G401.6 (cell line): ENCODE results near the gene S100B.
"Not testable (repeated sequence)": the region's sequence is repeated elsewhere in the genome, so short reads cannot be mapped to it uniquely, and the experiment has no call there.

Experiments
- FAIRE-seq: peaks from 2 replicates; lab custom pipeline; 2012; peaks lifted over from hg19 to GRCh38; lab: Jason Lieb, UNC

The S100B gene

GRCh38 chr21:46600978-46601377 lies 3.9 kb downstream of the S100B start:
- no peak for FAIRE-seq

DNA sequence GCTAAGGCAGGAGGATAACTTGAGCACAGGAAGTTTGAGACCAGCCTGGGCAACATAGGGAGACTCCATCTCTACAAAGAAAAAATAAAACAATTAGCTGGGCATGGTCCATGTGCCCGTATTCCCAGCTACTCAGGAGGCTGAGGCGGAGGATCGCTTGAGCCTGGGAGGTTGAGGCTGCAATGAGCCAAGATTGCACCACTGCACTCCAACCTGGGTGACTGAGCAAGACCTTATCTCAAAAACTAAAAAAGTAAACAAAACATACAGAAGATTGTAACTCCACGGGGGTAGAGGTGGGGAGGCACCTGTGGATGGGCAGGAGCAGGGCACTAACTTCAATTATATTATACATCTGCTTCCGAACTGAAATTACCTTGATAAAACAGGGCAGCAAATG lies 4.6 kb downstream of the S100B start:
- FAIRE-seq: no peak

DNA sequence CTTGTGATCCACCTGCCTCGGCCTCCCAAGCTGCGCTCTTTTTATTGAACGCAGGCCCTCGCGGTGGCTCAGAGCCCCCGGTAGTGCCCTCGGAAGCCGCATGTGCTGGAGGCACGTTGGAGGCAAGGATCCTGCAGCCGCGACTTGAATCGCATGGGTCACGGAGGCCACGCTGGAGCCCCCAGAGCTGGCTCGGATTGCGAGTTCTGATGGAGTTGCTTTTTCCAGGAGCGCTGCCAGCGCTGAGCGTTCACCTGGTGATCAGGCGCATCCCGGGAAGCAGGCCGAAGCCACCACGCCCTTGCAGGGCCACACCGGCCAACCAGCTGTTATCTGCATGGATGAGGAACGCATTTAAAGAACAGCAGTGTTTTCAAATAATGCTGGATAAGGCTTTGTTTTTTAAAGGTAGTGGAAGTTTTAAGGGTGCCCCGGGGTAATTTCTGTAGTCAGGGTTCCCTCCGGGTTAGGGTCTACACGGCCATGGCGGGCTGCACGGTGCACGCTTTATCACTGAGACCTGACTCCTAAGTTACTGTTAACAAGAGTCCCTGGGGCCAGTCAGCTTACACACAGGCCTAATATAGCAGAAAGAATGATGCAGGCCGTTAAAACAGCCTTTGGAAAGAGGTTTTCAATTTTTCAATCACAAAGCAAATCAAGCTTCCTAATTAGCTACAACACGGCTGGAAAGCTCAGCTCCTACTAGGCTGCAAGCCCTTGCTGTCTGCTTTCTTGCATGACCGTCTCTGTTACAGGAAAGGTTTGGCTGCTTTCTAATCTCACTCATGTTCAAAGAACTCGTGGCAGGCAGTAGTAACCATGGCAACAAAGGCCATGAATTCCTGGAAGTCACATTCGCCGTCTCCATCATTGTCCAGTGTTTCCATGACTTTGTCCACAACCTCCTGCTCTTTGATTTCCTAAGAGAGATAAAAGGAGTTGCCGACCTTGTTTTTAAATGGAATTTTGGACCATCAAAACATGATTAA lies 6.0 kb downstream of the S100B start:
- no peak for FAIRE-seq

- FAIRE-seq: no peak
Observed at GRCh38 chr21:46597896-46598343, 7.0 kb downstream of the S100B start.

DNA sequence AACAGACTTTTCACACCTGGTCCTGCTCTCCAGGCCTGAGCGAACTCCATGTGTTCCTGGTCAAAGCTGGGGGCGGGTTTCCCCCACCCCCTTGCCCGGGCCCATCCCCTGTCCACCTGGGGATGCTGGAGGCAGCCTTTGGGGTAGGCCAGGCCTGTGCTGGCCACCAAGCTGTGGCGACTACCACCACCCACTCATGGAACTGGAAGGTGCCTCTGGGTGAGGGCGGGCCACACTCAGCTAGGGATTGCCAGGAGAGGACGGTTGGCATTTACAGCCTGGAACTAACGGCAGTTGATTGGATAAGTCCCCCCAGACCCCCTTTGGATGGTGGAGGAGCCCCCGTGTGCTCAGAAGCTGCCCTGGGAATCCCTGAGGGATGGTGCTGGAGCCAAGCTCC lies 7.9 kb downstream of the S100B start:
- no peak for FAIRE-seq

DNA sequence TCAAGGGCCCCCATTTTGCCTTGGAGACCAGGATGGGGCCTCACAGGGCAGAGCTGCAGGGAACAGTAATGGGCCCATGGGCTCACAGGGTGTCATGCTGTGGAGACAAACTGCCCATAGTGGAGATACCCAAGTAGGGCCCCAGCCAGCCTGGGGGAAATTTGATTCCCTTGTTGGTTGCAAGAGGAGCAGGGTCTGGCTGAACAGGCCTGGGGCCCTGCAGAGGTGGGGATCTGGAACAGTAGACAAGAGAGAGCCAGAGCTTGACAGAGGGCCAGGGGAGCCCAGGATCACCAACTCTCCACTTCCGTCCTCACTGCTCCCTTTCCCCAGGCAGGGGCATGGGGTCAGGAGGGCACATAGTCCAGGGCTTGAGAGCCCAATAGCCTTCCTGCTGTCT lies 8.7 kb downstream of the S100B start:
- FAIRE-seq: no peak

- FAIRE-seq: no peak
Observed at GRCh38 chr21:46594276-46594675, 10.6 kb downstream of the S100B start.

DNA sequence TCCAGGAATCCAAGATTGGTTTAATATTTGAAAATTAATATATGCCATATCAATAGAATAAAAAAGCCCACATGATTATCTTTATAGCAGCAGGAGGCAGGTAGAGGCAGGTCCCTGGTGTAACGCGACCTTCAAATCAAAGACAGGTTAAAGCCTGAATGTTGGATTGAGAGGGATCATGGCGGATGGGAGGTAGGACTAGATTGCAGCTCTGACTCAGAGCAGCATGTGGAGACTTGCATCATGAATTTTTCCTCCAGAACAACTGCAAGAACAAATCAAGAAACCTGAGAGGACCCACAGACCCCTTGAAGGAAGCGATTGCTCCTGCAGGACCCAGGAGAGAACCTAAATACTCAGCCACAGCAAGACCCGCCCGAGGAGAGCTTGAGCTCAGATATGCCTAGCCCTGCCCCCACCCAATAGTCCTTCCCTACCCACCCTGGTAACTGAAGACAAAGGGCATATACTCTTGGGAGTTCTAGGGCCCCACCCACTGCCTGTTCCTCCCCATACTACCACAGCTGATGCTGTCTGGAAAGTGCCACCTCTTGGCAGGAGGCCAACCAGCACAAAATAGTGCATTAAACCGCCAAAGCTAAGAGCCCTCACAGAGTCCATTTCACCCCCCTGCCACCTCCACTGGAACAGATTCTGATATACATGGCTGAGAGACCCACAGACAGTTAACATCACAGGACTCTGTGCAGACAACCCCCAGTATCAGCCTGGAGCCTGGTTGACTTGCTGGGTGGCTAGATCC lies 19.5 kb downstream of the S100B start:
- FAIRE-seq: no peak

DNA sequence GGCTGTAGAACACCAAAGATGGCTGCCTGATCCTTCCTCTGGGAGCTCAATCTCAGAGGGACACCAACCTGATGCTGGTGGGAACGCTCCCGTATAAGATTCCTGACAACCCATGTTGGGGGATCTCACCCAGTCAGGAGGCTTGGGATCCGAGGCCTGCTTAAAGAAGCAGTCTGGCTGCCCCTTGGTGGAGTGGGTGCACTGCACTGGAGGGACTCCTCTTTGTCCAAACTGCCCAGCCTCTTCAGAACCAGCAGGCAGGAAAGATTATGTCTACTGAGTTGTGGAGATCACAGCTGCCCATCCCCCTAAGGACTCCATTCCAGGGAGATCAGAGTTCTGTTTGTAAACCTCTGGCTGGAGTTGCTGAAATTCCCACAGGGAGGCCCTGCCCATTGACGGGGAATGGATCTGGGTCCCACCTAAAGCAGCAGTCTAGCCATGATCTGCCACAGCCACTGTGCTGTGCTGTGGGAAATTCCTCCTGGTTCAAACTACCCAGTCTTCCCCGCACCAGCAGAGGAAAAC lies 23.0 kb downstream of the S100B start:
- no peak for FAIRE-seq

DNA sequence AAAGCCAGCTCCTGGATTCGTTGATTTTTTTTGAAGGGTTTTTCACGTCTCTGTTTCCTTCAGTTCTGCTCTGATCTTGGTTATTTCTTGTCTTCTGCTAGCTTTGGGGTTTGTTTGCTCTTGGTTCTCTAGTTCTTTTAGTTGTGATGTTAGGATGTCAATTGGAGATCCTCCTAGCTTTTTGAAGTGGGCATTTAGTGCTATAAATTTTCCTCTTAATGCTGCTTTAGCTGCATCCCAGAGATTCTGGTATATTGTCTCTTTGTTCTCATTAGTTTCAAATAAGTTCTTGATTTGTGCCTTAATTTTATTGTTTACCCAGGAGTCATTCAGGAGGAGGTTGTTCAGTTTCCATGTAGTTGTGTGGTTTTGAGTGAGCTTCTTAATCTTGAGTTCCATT lies 25.5 kb downstream of the S100B start:
- not testable (repeated sequence) for FAIRE-seq

GRCh38 chr21:46577786-46578185 lies 27.1 kb downstream of the S100B start:
- not testable (repeated sequence) for FAIRE-seq

DNA sequence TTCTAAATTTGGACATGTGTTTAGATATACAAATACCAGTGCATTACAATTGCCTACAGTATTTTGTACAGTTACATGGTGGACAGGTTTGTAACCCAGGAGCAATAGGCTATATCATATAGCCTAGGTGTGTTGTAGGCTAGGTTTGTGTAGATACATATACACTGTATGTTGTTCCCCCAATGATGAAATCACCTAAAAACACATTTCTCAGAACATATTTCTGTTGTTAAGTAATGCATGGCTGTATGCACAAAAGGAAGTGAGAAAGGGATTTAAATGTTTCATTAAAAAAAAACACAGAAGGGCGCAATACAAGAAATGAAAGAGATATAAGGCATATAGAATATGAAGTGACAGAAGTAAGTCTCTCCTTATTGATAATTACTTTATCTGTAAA lies 32.0 kb downstream of the S100B start:
- FAIRE-seq: no peak

GRCh38 chr21:46570631-46571030 lies 34.3 kb downstream of the S100B start:
- FAIRE-seq: no peak

DNA sequence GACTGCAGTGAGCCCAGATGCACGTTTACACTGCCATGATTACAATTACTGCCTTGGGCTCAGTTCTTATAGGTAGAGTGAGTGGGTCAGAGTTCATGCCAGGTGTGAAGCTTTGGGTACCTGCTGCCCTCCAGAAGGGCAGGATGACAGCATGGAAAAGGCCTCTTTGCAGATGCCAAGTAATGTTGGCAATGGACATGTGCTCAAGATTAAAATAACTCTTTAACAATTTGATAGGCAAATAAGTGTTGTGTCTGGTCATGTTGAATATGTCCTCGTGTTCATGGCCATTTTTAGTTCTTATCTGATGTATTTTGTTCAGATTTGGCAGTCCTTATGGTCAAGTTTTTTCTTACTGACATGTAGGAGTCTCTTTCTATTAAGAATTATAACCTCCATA lies 34.8 kb downstream of the S100B start:
- FAIRE-seq: no peak

DNA sequence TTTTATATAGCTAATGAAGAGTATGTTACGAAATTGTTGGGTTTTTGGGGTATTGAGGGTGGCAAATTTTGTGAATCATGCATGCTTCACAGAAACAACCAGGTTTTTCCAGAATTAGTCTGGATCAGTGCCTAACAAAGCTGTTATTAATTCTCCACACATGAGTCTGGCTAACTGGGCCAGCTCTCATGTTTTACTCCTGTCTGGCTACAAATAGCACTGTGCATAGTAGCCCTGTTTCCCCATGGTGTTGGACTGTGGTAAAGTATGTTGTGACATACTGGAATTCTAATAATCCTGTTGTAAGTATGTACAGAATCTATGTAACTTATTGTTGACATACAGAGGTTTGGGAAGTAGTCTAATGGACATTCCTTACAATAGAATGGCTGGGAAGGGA lies 35.8 kb downstream of the S100B start:
- FAIRE-seq: no peak

DNA sequence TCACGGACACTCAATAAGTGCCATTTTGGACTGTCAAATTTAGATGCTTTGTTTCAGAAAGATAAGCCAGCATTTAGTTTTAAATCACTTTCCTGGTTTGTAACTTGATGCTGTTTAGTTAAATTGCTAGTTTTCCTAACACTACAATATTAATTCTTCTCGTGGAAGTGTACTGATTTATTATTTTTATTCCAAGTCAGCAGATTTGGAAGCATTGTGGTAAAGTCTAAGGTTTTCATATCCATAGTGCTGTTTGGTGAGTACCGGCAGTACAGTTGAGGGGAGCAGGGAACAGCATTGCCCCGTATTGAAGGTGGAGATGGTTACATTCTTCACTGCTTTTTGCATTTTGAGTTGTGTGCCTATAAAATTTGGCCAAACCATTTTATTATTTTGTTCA lies 36.3 kb downstream of the S100B start:
- FAIRE-seq: no peak

DNA sequence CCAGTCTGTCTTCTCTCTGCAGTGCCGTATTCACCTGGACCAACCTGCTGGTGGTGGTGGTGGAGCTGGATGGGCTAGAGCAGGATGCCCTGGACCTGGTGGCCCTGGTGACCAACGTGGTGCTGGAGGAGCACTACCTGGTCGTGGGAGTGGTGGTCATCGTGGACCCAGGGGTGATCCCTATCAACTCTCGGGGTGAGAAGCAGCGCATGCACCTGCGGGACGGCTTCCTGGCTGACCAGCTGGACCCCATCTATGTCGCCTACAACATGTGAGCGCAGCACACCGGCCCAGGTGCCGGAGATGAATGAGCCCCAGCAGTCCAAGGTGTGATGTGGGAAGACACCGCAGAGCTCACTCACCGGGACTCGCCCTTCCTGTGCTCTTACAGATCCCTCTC lies 37.5 kb downstream of the S100B start:
- FAIRE-seq: no peak

- no peak for FAIRE-seq
Observed at GRCh38 chr21:46564391-46564790, 40.5 kb downstream of the S100B start.

GRCh38 chr21:46562964-46563607 lies 41.8 kb downstream of the S100B start:
- no peak for FAIRE-seq

- FAIRE-seq: no peak
Observed at GRCh38 chr21:46562472-46562871, 42.4 kb downstream of the S100B start.

DNA sequence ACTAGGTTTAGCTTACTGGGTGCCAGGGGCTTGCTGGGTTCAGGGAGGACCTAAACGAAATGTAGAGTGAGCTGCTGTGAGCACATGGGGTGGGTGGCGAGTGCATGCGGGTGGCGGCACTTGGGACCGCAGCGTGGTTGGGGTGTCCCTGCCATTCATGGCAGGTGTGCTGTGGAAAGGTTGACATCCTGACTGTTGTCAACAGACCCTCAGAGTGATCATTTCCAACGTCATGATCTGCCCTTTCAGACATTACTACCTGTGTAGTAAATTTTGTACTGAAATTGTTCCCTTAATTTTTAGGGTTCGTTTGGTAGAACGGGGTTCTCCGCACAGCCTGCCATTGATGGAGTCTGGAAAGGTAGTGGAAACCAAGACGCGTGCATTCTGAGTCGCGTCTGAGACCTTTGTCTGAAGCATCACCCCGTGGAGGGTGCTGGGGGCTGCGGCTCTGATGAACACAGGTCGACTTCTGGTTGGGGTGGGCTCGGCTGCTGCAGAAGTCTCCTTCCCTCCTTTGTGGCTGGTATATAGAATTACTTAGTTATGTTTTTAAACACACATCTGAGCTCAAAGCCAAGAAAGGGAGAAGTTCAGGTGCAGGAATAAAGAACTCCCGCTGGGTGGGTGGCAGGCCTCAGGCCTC lies 43.3 kb downstream of the S100B start:
- no peak for FAIRE-seq
